Breast epithelium (tissue), 4 donors: ENCODE measurements around the gene TBCC. TPM values are rescaled to one million over a fixed set of nuclear protein-coding genes. Genes with fewer than 3 reads are reported as not detected.

ENCODE experiments used
- DNase-seq, 2 donors: peaks; one replicate each; pipeline ENCODE4 v3.0.0-alpha.2; 2019; ENCODE audit warnings: low spot score in 2 of 2
- H3K27ac ChIP-seq, 2 donors: fragments of 200-600 bp; sonication (generic) in 1 of 2; one replicate each; pipeline ENCODE4 v1.5.1; 2016 to 2019; ENCODE audit warnings: mild to moderate bottlenecking in 1 of 2
- H3K27me3 ChIP-seq, 2 donors: fragments of 200-600 bp; sonication (generic) in 1 of 2; one replicate each; pipeline versions ENCODE4 v1.5.1 to v1.6.0; 2017 to 2019; ENCODE audit warnings: control low read depth in 1 of 2, mild to moderate bottlenecking in 1 of 2
- H3K36me3 ChIP-seq: fragments of 200-600 bp; one replicate; pipeline ENCODE4 v1.5.1; 2019
- H3K4me1 ChIP-seq, 2 donors: fragments of 200-600 bp; sonication (generic); one replicate each; pipeline ENCODE4 v1.5.1; 2016 to 2019; ENCODE audit warnings: control low read depth in 1 of 2
- H3K4me3 ChIP-seq, 3 donors: fragments of 200-600 bp; sonication (generic); 1 replicate in 2 of 3; 2 replicates in 1 of 3; pipeline ENCODE4 v1.5.1; 2016 to 2019; ENCODE audit warnings: mild to moderate bottlenecking in 3 of 3, moderate library complexity in 2 of 3
- H3K9me3 ChIP-seq, 2 donors: fragments of 200-600 bp; sonication (generic) in 1 of 2; one replicate each; pipeline ENCODE4 v1.5.1; 2016 to 2019; ENCODE audit warnings: control low read depth in 1 of 2
- CTCF ChIP-seq, 3 donors: fragments of 450-650 bp; IDR thresholded peaks; one replicate each; pipeline ENCODE4 v1.5.1; 2016 to 2017; ENCODE audit warnings: antibody characterized with exemption in 3 of 3, mild to moderate bottlenecking in 3 of 3, moderate library complexity in 3 of 3
- POLR2A ChIP-seq: fragments of 450-650 bp; IDR thresholded peaks from one replicate; pipeline ENCODE4 v1.6.1; 2016; ENCODE audit warnings: antibody characterized with exemption, mild to moderate bottlenecking, moderate library complexity
- POLR2AphosphoS5 ChIP-seq, 3 donors: sonication (generic); formaldehyde crosslinking; IDR thresholded peaks; one replicate each; pipeline ENCODE4 v1.6.1; 2017; ENCODE audit warnings: antibody characterized with exemption in 3 of 3
- intact Hi-C: fragments of 100-400 bp; cut with DNase I; formaldehyde crosslinking; loops from one replicate; pipeline ENCODE4 v1.15.1; 2023; ENCODE audit warnings: low total_unique reads
- total RNA-seq, 3 donors: library from RNA; depleted of rRNA; stranded (reverse); fragments of >200 nt; gene quantifications; one replicate each; pipeline ENCODE4 v1.1.0, GENCODE V29; 2016

TBCC gene
- total RNA-seq, 3 donors from 2014 or later: 21.3 to 27.7 (median 26.3) TPM

GRCh38 chr6:42697268-42697655 is 48.6 kb downstream of the TBCC start:
- H3K27me3 ChIP-seq: no peaks in the 10 kb centered on the region
- H3K9me3 ChIP-seq: no peaks in the 10 kb centered on the region
- no peaks in the 10 kb centered on the region for H3K36me3 ChIP-seq
- intact Hi-C loops: no loop called here
- H3K4me1 ChIP-seq: peaks cover 0 to 9% of the 10 kb centered on the region in 2 donors
- H3K27ac ChIP-seq: peak overlapping the region; percentile 29 to 43
- TF ChIP-seq POLR2AphosphoS5 (IDR thresholded peaks at IDR 0.05) (no peak), CTCF (IDR thresholded peaks at IDR 0.05) (no peak), POLR2A (no peak)
- H3K4me3 ChIP-seq: no peak overlapping the region
- DNase-seq: no peak

- Histone ChIP-seq H3K36me3 (no peaks in the 10 kb centered on the region), H3K4me1 (peaks cover 0 to 14% of the 10 kb centered on the region in 2 donors), H3K9me3 (no peaks in the 10 kb centered on the region), H3K27me3 (no peaks in the 10 kb centered on the region), H3K27ac (peak overlapping the region; percentile 43 to 62), H3K4me3 (no peak overlapping the region)
- DNase-seq: no peak
- intact Hi-C loops: no loop called here
- TF ChIP-seq POLR2A (no peak), POLR2AphosphoS5 (IDR thresholded peaks at IDR 0.05) (no peak)
These were observed 49.2 kb downstream of the TBCC start for GRCh38 chr6:42696526-42697267.

GRCh38 chr6:42694586-42694985 is 51.3 kb downstream of the TBCC start:
- Histone ChIP-seq H3K27ac (peak overlapping the region; percentile 13 to 72), H3K36me3 (no peaks in the 10 kb centered on the region), H3K4me1 (peaks cover 0 to 23% of the 10 kb centered on the region in 2 donors), H3K9me3 (no peaks in the 10 kb centered on the region), H3K4me3 (no peak overlapping the region), H3K27me3 (no peaks in the 10 kb centered on the region)
- TF ChIP-seq POLR2AphosphoS5 (IDR thresholded peaks at IDR 0.05) (no peak), CTCF (IDR thresholded peaks at IDR 0.05) (no peak), POLR2A (no peak)
- intact Hi-C loops: no loop called here
- no peak for DNase-seq

Other genes with a start within 250 kb of the TBCC start
- 10 to 100 TPM; 33.8 to 46.2 (median 33.8) TPM for gene UBR2, start 182.1 kb downstream of the TBCC start, total RNA-seq
- gene PRPH2, start 23.5 kb downstream of the TBCC start, total RNA-seq: under 1 TPM in 2 of 3 donors, not detected in 1; 0.32 to 0.59 TPM
- gene BICRAL, start 35.9 kb upstream of the TBCC start, total RNA-seq: 10 to 100 TPM; 16.7 to 25.2 (median 16.8) TPM
- gene RPL7L1, start 133.5 kb upstream of the TBCC start, total RNA-seq: 100 to 1,000 TPM in 1 of 3 donors, 10 to 100 TPM in 2; 85.5 to 107 (median 90.1) TPM
- not detected for gene PTCRA, start 169.9 kb upstream of the TBCC start, total RNA-seq
- 10 to 100 TPM; 27.5 to 37.9 (median 33.1) TPM for gene CNPY3, start 183.4 kb upstream of the TBCC start, total RNA-seq
- 1 to 10 TPM in 2 of 3 donors, under 1 TPM in 1; 0.32 to 5.9 (median 1.8) TPM for gene GNMT, start 214.7 kb upstream of the TBCC start, total RNA-seq
- 10 to 100 TPM; 13.0 to 22.3 (median 18.9) TPM for gene PEX6, start 233.1 kb upstream of the TBCC start, total RNA-seq
- 10 to 100 TPM; 25.2 to 35.6 (median 34.7) TPM for gene PPP2R5D, start 238.5 kb upstream of the TBCC start, total RNA-seq